HEK293 (cell line): ENCODE results near the gene HSD11B1.

Source experiments
- BCL11A ChIP-seq: fragments of 450-650 bp; formaldehyde crosslinking; IDR thresholded peaks from 2 replicates; pipeline ENCODE4 v1.5.1; 2016; ENCODE audit warnings: low read depth, missing biosample characterization, missing genetic modification characterization
- GLI2 ChIP-seq: fragments of 450-650 bp; formaldehyde crosslinking; IDR thresholded peaks from 2 replicates; pipeline ENCODE4; 2017; ENCODE audit warnings: missing biosample characterization, missing genetic modification characterization, low read depth, borderline replicate concordance
- MYNN ChIP-seq: fragments of 450-650 bp; formaldehyde crosslinking; IDR thresholded peaks from 2 replicates; pipeline ENCODE4 v1.5.1; 2016; ENCODE audit warnings: missing biosample characterization, missing genetic modification characterization, borderline replicate concordance
- TRIM28 ChIP-seq: IDR thresholded peaks from 2 replicates; pipeline ENCODE4 v1.6.1; 2011; ENCODE audit warnings: low read length, control low read depth, borderline replicate concordance
- ZNF138 ChIP-seq: fragments of 450-650 bp; formaldehyde crosslinking; IDR thresholded peaks from 2 replicates; pipeline ENCODE4 v1.5.1; 2016; ENCODE audit warnings: missing biosample characterization, missing genetic modification characterization, borderline replicate concordance
- ZNF24 ChIP-seq: fragments of 450-650 bp; formaldehyde crosslinking; IDR thresholded peaks from 2 replicates; pipeline ENCODE4 v1.5.1; 2016; ENCODE audit warnings: missing biosample characterization, missing genetic modification characterization
- ZNF501 ChIP-seq: fragments of 450-650 bp; formaldehyde crosslinking; IDR thresholded peaks from 2 replicates; pipeline ENCODE4 v1.5.1; 2016; ENCODE audit warnings: missing biosample characterization, missing genetic modification characterization
- ZNF521 ChIP-seq: fragments of 450-650 bp; formaldehyde crosslinking; IDR thresholded peaks from 2 replicates; pipeline ENCODE4 v1.5.1; 2017; ENCODE audit warnings: missing biosample characterization, mild to moderate bottlenecking, missing genetic modification characterization
- ZNF785 ChIP-seq: fragments of 450-650 bp; formaldehyde crosslinking; IDR thresholded peaks from 2 replicates; pipeline ENCODE4 v1.5.1; 2016; ENCODE audit warnings: missing biosample characterization, missing genetic modification characterization
- ZNF792 ChIP-seq: fragments of 450-650 bp; formaldehyde crosslinking; IDR thresholded peaks from 2 replicates; pipeline ENCODE4 v1.5.1; 2016; ENCODE audit warnings: missing biosample characterization, missing genetic modification characterization
- TF ChIP-seq, protein P1 (sequence below): fragments of 450-650 bp; formaldehyde crosslinking; IDR thresholded peaks from 2 replicates; pipeline ENCODE4 v1.5.1; 2016; ENCODE audit warnings: missing biosample characterization, missing genetic modification characterization
- TF ChIP-seq, protein P2 (sequence below): fragments of 450-650 bp; formaldehyde crosslinking; IDR thresholded peaks from 2 replicates; pipeline ENCODE4 v1.5.1; 2016; ENCODE audit warnings: missing biosample characterization, missing genetic modification characterization
- TF ChIP-seq, protein P3 (sequence below): fragments of 450-650 bp; formaldehyde crosslinking; IDR thresholded peaks from 2 replicates; pipeline ENCODE4 v1.5.1; 2016; ENCODE audit warnings: missing biosample characterization, missing genetic modification characterization
- TF ChIP-seq, protein P4 (sequence below): fragments of 450-650 bp; formaldehyde crosslinking; IDR thresholded peaks from 2 replicates; pipeline ENCODE4 v1.5.1; 2017; ENCODE audit warnings: missing biosample characterization, missing genetic modification characterization

DNA sequence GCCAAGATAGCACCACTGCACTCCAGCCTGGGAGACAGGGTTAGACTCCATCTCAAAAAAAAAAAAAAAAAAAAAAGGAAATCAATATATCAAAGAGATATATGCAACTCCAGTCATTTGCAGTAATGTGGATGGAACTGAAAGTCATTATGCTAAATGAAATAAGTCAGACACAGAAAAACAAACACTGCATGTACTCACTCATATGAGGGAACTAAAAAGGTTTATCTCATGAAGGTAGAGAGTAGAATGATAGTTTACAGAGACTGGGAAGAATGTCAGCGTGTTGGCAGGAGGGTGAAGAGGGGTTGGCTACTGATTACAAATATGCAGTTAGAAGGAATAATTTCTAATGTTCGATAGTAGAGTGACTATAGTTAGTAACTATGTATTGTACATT lies 13.2 kb downstream of the HSD11B1 start:
- no peak for TF ChIP-seq ZNF138
- no peak for TF ChIP-seq ZNF501 (tag by site-specific recombination)
- TF ChIP-seq TRIM28: no peak
- TF ChIP-seq, protein P1, sequence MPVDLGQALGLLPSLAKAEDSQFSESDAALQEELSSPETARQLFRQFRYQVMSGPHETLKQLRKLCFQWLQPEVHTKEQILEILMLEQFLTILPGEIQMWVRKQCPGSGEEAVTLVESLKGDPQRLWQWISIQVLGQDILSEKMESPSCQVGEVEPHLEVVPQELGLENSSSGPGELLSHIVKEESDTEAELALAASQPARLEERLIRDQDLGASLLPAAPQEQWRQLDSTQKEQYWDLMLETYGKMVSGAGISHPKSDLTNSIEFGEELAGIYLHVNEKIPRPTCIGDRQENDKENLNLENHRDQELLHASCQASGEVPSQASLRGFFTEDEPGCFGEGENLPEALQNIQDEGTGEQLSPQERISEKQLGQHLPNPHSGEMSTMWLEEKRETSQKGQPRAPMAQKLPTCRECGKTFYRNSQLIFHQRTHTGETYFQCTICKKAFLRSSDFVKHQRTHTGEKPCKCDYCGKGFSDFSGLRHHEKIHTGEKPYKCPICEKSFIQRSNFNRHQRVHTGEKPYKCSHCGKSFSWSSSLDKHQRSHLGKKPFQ: no peak
- TF ChIP-seq, protein P2, sequence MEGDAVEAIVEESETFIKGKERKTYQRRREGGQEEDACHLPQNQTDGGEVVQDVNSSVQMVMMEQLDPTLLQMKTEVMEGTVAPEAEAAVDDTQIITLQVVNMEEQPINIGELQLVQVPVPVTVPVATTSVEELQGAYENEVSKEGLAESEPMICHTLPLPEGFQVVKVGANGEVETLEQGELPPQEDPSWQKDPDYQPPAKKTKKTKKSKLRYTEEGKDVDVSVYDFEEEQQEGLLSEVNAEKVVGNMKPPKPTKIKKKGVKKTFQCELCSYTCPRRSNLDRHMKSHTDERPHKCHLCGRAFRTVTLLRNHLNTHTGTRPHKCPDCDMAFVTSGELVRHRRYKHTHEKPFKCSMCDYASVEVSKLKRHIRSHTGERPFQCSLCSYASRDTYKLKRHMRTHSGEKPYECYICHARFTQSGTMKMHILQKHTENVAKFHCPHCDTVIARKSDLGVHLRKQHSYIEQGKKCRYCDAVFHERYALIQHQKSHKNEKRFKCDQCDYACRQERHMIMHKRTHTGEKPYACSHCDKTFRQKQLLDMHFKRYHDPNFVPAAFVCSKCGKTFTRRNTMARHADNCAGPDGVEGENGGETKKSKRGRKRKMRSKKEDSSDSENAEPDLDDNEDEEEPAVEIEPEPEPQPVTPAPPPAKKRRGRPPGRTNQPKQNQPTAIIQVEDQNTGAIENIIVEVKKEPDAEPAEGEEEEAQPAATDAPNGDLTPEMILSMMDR (tag by site-specific recombination): no peak
- no peak for TF ChIP-seq GLI2 (tag by site-specific recombination)
- no peak for TF ChIP-seq MYNN (tag by site-specific recombination)
- no peak for TF ChIP-seq ZNF521
- TF ChIP-seq, protein P3, sequence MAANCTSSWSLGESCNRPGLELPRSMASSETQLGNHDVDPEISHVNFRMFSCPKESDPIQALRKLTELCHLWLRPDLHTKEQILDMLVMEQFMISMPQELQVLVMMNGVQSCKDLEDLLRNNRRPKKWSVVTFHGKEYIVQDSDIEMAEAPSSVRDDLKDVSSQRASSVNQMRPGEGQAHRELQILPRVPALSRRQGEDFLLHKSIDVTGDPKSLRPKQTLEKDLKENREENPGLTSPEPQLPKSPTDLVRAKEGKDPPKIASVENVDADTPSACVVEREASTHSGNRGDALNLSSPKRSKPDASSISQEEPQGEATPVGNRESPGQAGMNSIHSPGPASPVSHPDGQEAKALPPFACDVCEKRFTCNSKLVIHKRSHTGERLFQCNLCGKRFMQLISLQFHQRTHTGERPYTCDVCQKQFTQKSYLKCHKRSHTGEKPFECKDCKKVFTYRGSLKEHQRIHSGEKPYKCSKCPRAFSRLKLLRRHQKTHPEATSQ: no peak
- no peak for TF ChIP-seq ZNF785 (tag by site-specific recombination)
- no peak for TF ChIP-seq ZNF792 (tag by site-specific recombination)
- no peak for TF ChIP-seq ZNF24 (tag by site-specific recombination)
- TF ChIP-seq, protein P4, sequence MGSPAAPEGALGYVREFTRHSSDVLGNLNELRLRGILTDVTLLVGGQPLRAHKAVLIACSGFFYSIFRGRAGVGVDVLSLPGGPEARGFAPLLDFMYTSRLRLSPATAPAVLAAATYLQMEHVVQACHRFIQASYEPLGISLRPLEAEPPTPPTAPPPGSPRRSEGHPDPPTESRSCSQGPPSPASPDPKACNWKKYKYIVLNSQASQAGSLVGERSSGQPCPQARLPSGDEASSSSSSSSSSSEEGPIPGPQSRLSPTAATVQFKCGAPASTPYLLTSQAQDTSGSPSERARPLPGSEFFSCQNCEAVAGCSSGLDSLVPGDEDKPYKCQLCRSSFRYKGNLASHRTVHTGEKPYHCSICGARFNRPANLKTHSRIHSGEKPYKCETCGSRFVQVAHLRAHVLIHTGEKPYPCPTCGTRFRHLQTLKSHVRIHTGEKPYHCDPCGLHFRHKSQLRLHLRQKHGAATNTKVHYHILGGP (tag by site-specific recombination): no peak
- no peak for TF ChIP-seq BCL11A (tag by site-specific recombination)
